T-helper 17 cell (primary cell): ENCODE results near the gene OTOGL. TPM values are rescaled to one million over a fixed set of nuclear protein-coding genes. Genes with fewer than 3 reads are reported as not detected.
"Not testable (repeated sequence)": the region's sequence is repeated elsewhere in the genome, so short reads cannot be mapped to it uniquely, and the experiment has no call there.

Experiments
- ATAC-seq: fragments of 150-1000 bp; cut with Tn5 transposase; 2 replicates; pipeline ENCODE4 v1.10.0; 2021; ENCODE audit warnings: mild to moderate bottlenecking, moderate library complexity
- DNase-seq, 3 donors: peaks; one replicate each; pipeline versions ENCODE4 v3.0.0 to v3.0.0-alpha.2; 2020 to 2021
- H3K9me3 ChIP-seq: one replicate; pipeline ENCODE4 v1.7.0; 2013; ENCODE audit warnings: low read length, mild to moderate bottlenecking; ENCODE audit not compliant: control insufficient read depth, poor library complexity, severe bottlenecking
- H3K27ac Mint-ChIP-seq: one replicate; pipeline ENCODE4 v1.8.0; 2022; ENCODE audit warnings: mild to moderate bottlenecking, moderate library complexity, mixed read lengths
- H3K27me3 Mint-ChIP-seq: one replicate; pipeline ENCODE4 v1.8.0; 2022; ENCODE audit warnings: mixed read lengths
- H3K36me3 Mint-ChIP-seq: one replicate; pipeline ENCODE4 v1.8.0; 2022; ENCODE audit warnings: low read depth, mixed read lengths
- H3K4me1 Mint-ChIP-seq: one replicate; pipeline ENCODE4 v1.8.0; 2022; ENCODE audit warnings: mild to moderate bottlenecking, mixed read lengths
- H3K4me3 Mint-ChIP-seq: one replicate; pipeline ENCODE4 v1.8.0; 2022; ENCODE audit warnings: mild to moderate bottlenecking, moderate library complexity, mixed read lengths
- total RNA-seq, 4 donors: library from RNA in 2 of 4; stranded (reverse) in 2 of 4; gene quantifications; one replicate each; pipeline ENCODE4 v1.2.3 and lab custom pipeline; 2022 to 2026

The OTOGL gene
- total RNA-seq, 2 donors from 2014 or later, result not detected

DNA sequence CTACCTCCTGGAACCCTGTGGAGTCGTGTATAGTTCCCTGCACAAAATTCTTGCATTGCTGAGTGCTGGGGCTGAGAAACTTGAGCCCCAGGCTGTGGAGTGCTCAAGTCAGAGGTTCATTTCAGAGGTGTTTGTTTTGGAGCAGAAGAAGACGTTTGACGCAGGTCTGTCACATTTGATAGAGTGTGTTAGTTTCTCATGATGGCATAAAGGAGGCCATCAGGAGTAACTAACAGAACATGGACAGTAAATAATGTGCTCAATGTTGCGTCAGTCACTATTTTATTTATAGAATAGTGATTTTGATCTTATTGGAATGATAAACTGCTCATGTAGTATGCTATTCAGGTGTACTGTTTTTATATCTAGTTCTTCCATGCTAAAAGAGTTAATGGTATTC is 44.2 kb downstream of the OTOGL start:
- Mint-ChIP-seq H3K4me3 (no peak overlapping the region), H3K36me3 (no peaks in the 10 kb centered on the region), H3K4me1 (no peaks in the 10 kb centered on the region), H3K27ac (no peak overlapping the region), H3K27me3 (peaks cover 6% of the 10 kb centered on the region)
- H3K9me3 ChIP-seq, result no peaks in the 10 kb centered on the region
- DNase-seq (no peak), ATAC-seq (no peak)

DNA sequence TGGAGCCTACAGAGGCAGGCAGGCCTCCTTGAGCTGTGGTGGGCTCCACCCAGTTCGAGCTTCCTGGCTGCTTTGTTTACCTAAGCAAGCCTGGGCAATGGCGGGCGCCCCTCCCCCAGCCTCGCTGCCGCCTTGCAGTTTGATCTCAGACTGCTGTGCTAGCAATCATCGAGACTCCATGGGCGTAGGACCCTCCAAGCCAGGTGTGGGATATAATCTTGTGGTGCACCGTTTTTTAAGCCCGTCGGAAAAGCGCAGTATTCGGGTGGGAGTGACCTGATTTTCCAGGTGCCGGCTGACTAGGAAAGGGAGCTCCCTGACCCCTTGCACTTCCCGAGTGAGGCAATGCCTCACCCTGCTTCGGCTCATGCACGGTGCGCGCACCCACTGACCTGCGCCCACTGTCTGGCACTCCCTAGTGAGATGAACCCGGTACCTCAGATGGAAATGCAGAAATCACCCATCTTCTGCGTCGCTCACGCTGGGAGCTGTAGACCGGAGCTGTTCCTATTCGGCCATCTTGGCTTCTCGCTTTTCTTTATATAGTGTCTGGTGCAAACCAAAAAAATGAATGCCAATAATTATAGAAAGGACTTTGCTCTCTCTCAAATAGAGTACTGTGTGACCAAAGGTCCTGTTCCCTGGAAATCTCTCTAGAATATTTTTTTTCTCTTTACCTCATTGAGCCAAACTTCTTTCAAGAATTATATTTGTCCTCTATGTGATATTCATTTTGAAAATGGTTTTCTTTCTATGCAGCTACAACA is 50.4 kb downstream of the OTOGL start:
- not testable (repeated sequence) for DNase-seq, H3K27ac Mint-ChIP-seq, H3K4me3 Mint-ChIP-seq, H3K27me3 Mint-ChIP-seq, H3K4me1 Mint-ChIP-seq, H3K36me3 Mint-ChIP-seq, ATAC-seq, H3K9me3 ChIP-seq

DNA sequence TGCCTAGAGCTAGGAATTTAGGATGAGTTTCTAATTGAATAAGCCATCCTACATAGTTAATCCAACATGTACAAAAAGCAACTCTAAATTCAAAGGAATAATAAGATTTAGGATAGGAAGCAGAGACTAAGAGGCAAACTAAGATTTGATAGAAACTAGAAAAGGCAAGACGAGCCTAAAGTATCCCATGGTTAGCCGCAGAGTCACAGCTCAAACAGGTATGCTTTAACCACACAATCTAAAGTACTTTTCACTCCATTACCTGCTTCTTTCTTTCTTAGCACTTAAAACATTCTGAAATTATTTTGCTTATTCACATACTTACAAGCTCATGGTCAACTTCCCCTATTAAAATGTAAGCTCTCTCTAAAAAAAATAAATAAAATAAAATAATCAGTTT is 51.8 kb downstream of the OTOGL start:
- peaks cover 2% of the 10 kb centered on the region for H3K4me1 Mint-ChIP-seq

DNA sequence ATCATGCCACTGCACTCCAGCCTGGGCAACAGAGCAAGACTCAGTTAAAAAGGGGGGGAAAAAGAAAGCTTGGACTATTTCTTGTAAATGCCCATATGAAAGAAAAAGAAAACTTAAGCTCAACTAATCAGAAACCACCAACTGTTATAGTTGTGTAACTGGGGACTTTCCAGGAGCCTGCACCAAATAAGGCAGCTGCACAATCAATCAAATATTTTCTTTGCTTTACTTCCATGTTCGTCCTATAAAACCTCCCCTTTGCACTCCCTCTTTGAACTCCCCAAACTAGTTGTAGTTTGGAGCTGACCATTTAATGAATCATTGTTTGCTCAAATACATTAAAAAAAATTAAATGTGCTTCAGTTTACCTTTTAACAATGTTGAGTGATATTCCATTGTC is 54.9 kb downstream of the OTOGL start:
- DNase-seq (no peak), ATAC-seq (no peak)
- peaks cover 2% of the 10 kb centered on the region for H3K4me1 Mint-ChIP-seq
- no peaks in the 10 kb centered on the region for H3K27me3 Mint-ChIP-seq
- H3K4me3 Mint-ChIP-seq, result no peak overlapping the region
- H3K9me3 ChIP-seq, result no peaks in the 10 kb centered on the region
- no peak overlapping the region for H3K27ac Mint-ChIP-seq
- H3K36me3 Mint-ChIP-seq, result no peaks in the 10 kb centered on the region

More for the DNA sequence above, 51.8 kb downstream of the OTOGL start:
- H3K27me3 Mint-ChIP-seq, result no peaks in the 10 kb centered on the region
- no peak overlapping the region for H3K4me3 Mint-ChIP-seq
- no peak for ATAC-seq
- no peak for DNase-seq
- no peaks in the 10 kb centered on the region for H3K9me3 ChIP-seq
- no peak overlapping the region for H3K27ac Mint-ChIP-seq
- H3K36me3 Mint-ChIP-seq, result no peaks in the 10 kb centered on the region

DNA sequence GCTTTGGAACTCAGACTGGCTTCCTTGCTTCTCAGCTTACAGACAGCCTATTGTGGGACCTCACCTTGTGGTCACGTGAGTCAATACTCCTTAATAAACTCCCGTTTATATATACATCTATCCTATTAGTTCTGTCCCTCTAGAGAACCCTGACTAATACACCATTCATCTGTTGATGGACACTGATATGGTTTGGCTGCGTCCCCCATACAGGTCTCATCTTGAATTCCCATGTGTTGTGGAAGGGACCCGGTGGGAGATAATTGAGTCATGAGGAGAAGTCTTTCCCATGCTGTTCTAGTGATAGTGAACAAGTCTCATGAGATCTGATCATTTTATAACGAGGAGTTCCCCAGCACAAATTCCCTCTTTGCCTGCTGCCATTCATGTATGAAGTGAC is 57.0 kb downstream of the OTOGL start:
- no peak overlapping the region for H3K4me3 Mint-ChIP-seq
- DNase-seq, result no peak
- H3K9me3 ChIP-seq, result no peaks in the 10 kb centered on the region
- H3K27me3 Mint-ChIP-seq, result no peaks in the 10 kb centered on the region
- no peaks in the 10 kb centered on the region for H3K36me3 Mint-ChIP-seq
- no peak for ATAC-seq
- H3K27ac Mint-ChIP-seq, result no peak overlapping the region
- H3K4me1 Mint-ChIP-seq, result peaks cover 2% of the 10 kb centered on the region

DNA sequence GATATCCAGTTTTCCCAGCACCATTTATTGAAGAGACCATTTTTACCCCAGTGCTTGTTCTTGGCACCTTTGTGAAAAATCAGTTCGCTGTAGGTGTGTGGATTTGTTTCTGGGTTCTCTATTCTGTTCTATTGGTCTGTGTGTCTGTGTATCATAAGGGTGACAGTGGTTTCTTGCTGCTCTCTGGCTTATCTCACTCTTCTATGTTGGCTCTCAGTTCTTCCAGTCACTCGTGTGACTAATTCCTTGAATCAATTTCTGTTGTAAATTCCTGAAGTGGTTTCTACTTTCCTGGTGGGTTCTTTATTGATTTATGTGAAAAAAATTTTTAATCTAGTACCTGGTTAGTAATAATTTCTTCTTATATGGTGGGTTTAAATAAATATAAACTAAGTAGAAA is 58.3 kb downstream of the OTOGL start:
- peaks cover 2% of the 10 kb centered on the region for H3K4me1 Mint-ChIP-seq
- no peak for ATAC-seq
- no peaks in the 10 kb centered on the region for H3K27me3 Mint-ChIP-seq
- no peak overlapping the region for H3K4me3 Mint-ChIP-seq
- no peaks in the 10 kb centered on the region for H3K36me3 Mint-ChIP-seq
- H3K9me3 ChIP-seq, result no peaks in the 10 kb centered on the region
- DNase-seq, result no peak
- no peak overlapping the region for H3K27ac Mint-ChIP-seq

DNA sequence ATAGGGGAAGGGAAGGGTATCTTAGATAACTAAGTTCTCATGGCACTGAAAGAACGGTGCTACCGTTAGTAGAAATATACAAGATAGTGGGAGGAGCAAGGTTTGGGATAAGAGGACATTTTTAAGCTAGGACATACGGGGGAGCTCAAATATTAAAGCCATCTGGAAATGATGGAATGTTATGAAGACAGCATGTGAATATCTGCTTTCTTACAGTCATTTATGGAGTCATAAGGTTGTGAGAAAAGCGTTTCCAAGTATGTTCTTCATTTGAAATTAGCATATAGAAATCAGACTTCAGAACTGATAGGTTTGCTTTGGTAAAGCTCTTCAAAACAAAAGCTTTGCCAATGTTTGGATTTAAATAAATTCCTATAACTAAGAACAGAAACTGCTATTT is 62.3 kb downstream of the OTOGL start:
- DNase-seq (no peak), ATAC-seq (no peak)
- H3K36me3 Mint-ChIP-seq, result no peaks in the 10 kb centered on the region
- H3K4me3 Mint-ChIP-seq, result no peak overlapping the region
- peaks cover 6% of the 10 kb centered on the region for H3K27me3 Mint-ChIP-seq
- no peaks in the 10 kb centered on the region for H3K9me3 ChIP-seq
- no peaks in the 10 kb centered on the region for H3K4me1 Mint-ChIP-seq
- no peak overlapping the region for H3K27ac Mint-ChIP-seq

DNA sequence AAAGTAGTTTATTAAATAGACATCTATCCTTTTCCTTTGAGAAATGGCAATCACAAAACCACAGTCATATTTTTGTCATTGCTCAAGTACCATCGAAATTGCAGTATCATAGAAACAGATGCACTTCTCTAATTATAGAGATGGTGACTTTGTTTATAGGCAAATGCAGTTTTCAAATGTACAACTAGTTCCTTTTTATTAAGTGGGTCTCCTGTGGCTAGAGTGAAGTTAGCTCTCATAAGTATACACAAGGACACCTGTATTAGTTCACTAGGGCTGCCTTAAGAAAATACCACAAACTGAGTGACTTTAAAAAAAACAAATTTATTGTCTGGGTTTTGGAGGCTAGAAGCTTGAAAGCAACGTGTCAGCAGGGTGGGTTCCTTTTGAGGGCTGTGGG is 62.8 kb downstream of the OTOGL start:
- H3K4me3 Mint-ChIP-seq, result no peak overlapping the region
- H3K4me1 Mint-ChIP-seq, result no peaks in the 10 kb centered on the region
- no peak for ATAC-seq
- DNase-seq, result no peak
- H3K27ac Mint-ChIP-seq, result no peak overlapping the region
- no peaks in the 10 kb centered on the region for H3K36me3 Mint-ChIP-seq
- H3K9me3 ChIP-seq, result no peaks in the 10 kb centered on the region
- H3K27me3 Mint-ChIP-seq, result peaks cover 6% of the 10 kb centered on the region

DNA sequence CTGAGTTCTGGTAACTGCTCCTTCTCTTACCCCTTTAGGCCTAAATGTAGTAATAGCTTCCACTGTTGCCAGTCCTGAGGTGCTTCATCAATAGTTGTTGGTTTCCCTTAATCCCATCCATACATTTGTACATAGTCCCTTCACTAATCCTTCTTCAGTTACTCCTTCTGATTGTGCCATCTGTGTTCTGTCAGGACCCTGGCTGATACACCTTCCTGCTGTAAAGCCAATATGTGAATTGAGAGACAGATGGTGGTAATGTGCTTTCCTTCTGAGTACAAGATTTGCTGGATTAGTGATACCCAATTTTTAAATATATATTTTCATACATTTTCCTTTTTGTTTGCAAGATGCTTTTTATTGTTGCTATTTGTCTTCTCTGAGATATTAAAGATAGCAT is 66.4 kb downstream of the OTOGL start:
- Mint-ChIP-seq H3K36me3 (no peaks in the 10 kb centered on the region), H3K4me1 (peaks cover 5% of the 10 kb centered on the region)

DNA sequence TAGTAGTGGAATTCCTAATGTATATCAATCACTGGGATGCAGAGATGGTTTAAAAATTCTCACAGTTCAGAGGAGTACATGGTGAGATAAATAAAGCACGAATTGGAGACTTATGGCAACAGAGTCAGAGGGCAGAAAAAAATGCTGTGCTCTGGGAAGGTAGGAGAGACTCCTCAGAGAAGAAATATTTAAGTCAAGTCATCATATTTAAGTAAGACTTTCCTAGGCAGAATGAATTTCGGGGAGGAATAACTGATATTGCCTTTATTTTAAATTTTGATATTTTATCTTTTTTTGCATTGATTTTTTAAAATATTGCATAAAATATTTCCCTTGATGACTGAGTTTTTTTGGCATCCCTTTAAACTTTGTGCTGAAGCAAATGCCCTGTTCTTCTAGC is 67.4 kb downstream of the OTOGL start:
- Mint-ChIP-seq H3K4me1 (peaks cover 5% of the 10 kb centered on the region), H3K4me3 (no peak overlapping the region), H3K27ac (no peak overlapping the region), H3K36me3 (no peaks in the 10 kb centered on the region), H3K27me3 (peaks cover 25% of the 10 kb centered on the region)
- no peak for ATAC-seq
- H3K9me3 ChIP-seq, result no peaks in the 10 kb centered on the region
- no peak for DNase-seq

More for the DNA sequence above, 66.4 kb downstream of the OTOGL start:
- H3K27ac Mint-ChIP-seq, result no peak overlapping the region
- no peak for ATAC-seq
- no peak for DNase-seq
- H3K9me3 ChIP-seq, result no peaks in the 10 kb centered on the region
- H3K4me3 Mint-ChIP-seq, result no peak overlapping the region
- H3K27me3 Mint-ChIP-seq, result peaks cover 20% of the 10 kb centered on the region

DNA sequence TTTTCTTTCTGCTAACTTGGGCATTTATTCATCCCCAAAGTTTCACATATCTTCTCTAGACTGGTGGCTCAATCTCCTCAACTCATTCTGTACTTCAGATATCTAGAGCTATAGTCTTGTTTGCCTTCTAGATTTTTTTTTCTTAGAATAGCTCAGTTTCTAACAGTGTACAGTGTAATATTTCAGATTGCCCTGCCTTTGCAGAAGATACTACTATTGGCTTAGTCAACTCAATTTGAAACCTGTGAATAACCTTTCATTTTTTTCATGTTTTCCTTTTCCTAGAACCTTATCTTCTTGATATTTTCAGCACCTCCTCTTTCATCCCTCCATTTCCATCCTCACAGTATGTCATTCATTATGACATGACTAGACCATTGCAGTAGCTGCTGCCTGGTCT is 69.6 kb downstream of the OTOGL start:
- H3K9me3 ChIP-seq, result no peaks in the 10 kb centered on the region
- Mint-ChIP-seq H3K36me3 (no peaks in the 10 kb centered on the region), H3K27ac (no peak overlapping the region), H3K4me1 (peaks cover 5% of the 10 kb centered on the region), H3K4me3 (no peak overlapping the region), H3K27me3 (peaks cover 31% of the 10 kb centered on the region)
- DNase-seq (no peak), ATAC-seq (no peak)

DNA sequence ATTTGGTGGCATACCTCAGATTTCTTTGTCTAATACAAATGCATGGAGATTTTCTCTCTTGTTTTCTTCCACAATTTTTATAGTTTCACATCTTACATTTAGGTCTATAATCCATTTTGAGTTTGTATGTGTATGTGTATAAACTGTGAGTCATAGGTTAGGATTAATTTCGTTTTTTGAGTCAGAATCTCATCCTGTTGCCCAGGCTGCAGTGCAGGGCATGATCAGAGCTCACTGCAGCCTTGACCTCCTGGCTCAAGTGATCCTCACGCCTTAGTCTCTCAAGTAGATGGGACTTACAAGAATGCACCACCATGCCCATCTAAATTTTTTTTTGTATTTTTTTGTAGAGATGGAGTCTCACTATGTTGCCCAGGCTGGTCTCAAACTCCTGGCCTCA is 71.6 kb downstream of the OTOGL start:
- Mint-ChIP-seq H3K4me3 (no peak overlapping the region), H3K27me3 (peaks cover 32% of the 10 kb centered on the region), H3K36me3 (no peaks in the 10 kb centered on the region), H3K4me1 (peaks cover 5% of the 10 kb centered on the region), H3K27ac (no peak overlapping the region)
- DNase-seq (no peak), ATAC-seq (no peak)
- no peaks in the 10 kb centered on the region for H3K9me3 ChIP-seq

DNA sequence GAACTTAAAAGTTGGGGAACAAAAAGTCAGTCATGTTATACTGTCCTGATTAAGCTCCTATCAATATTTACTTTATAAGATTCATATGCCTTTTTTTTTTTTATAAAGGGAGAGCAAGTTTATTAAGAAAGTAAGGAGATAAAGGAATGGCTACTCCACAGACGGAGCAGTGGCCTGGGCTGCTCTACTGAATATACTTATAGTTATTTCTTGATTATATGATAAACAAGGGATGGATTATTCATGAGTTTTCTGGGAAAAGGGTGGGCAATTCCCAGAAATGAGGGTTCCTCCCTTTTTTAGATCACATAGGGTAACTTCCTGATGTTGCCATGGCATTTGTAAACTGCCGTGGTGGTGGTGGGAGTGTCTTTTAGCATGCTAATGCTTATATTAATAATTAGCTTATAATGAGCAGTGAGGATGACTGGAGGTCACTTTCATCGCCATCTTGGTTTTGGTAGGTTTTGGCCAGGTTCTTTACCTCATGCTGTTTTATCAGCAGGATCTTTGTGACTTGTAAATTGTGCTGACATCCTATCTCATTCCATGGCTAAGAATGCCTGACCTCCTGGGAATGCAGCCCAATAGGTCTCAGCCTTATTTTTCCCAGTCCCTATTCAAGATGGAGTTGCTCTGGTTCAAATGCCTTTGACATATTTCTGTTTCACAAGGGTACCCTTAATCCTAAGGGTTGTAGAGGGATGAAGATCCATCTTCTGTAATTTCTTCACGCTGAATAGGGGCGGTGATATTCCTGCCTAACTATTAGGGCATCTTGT is 73.9 kb downstream of the OTOGL start:
- peaks cover 28% of the 10 kb centered on the region for H3K27me3 Mint-ChIP-seq
- no peak overlapping the region for H3K27ac Mint-ChIP-seq
- no peak overlapping the region for H3K4me3 Mint-ChIP-seq
- no peaks in the 10 kb centered on the region for H3K9me3 ChIP-seq
- DNase-seq (no peak), ATAC-seq (no peak)
- H3K36me3 Mint-ChIP-seq, result no peaks in the 10 kb centered on the region
- peaks cover 2% of the 10 kb centered on the region for H3K4me1 Mint-ChIP-seq
